ENCODE measurements around the gene SLC13A2.

The SLC13A2 gene

GRCh38 chr17:28540231-28540630 is 66.8 kb downstream of the SLC13A2 start:
- no peak for TF ChIP-seq CTCF (conservative IDR thresholded peaks at IDR 0.05; ENCODE audit: low read depth, low read length)
- no peak overlapping the region for H3K9ac ChIP-seq
- no peak overlapping the region for H3K4me3 ChIP-seq (IDR thresholded peaks at IDR 0.05; ENCODE audit: insufficient read depth, low read depth, low read length)
- H3K36me3 ChIP-seq (ENCODE audit: insufficient read depth) = no peaks in the 10 kb centered on the region
- no peaks in the 10 kb centered on the region for H3K79me2 ChIP-seq (ENCODE audit: insufficient read depth, low read depth)
- peaks cover 43% of the 10 kb centered on the region for H3K27me3 ChIP-seq (ENCODE audit: insufficient read depth, low read depth)
- no peak overlapping the region for H3K27ac ChIP-seq
- H3K4me2 ChIP-seq = no peak overlapping the region
- peaks cover 33% of the 10 kb centered on the region for H3K4me1 ChIP-seq (ENCODE audit: low read depth, poor library complexity, severe bottlenecking)
- no peak overlapping the region for H2AFZ ChIP-seq (ENCODE audit: low read depth)
- H4K20me1 ChIP-seq (ENCODE audit: insufficient read depth) = no peaks in the 10 kb centered on the region

GRCh38 chr17:28541439-28541838 is 68.0 kb downstream of the SLC13A2 start:
- Histone ChIP-seq H2AFZ (ENCODE audit: low read depth) (no peak overlapping the region), H3K27me3 (ENCODE audit: insufficient read depth, low read depth) (peaks cover 31% of the 10 kb centered on the region), H3K4me1 (ENCODE audit: low read depth, poor library complexity, severe bottlenecking) (peaks cover 33% of the 10 kb centered on the region), H3K9ac (no peak overlapping the region), H3K4me2 (no peak overlapping the region), H3K36me3 (ENCODE audit: insufficient read depth) (no peaks in the 10 kb centered on the region), H3K27ac (no peak overlapping the region), H4K20me1 (ENCODE audit: insufficient read depth) (no peaks in the 10 kb centered on the region), H3K4me3 (IDR thresholded peaks at IDR 0.05; ENCODE audit: insufficient read depth, low read depth, low read length) (no peak overlapping the region), H3K79me2 (ENCODE audit: insufficient read depth, low read depth) (no peaks in the 10 kb centered on the region)
- TF ChIP-seq CTCF (conservative IDR thresholded peaks at IDR 0.05; ENCODE audit: low read depth, low read length) = no peak

- Histone ChIP-seq H3K27ac (no peak overlapping the region), H3K4me2 (no peak overlapping the region), H3K4me1 (ENCODE audit: low read depth, poor library complexity, severe bottlenecking) (peaks cover 18% of the 10 kb centered on the region), H3K36me3 (ENCODE audit: insufficient read depth) (no peaks in the 10 kb centered on the region), H3K27me3 (ENCODE audit: insufficient read depth, low read depth) (peaks cover 2% of the 10 kb centered on the region), H3K79me2 (ENCODE audit: insufficient read depth, low read depth) (no peaks in the 10 kb centered on the region), H2AFZ (ENCODE audit: low read depth) (no peak overlapping the region), H3K9ac (no peak overlapping the region), H3K4me3 (IDR thresholded peaks at IDR 0.05; ENCODE audit: insufficient read depth, low read depth, low read length) (no peak overlapping the region), H4K20me1 (ENCODE audit: insufficient read depth) (no peaks in the 10 kb centered on the region)
- no peak for TF ChIP-seq CTCF (conservative IDR thresholded peaks at IDR 0.05; ENCODE audit: low read depth, low read length)
These were observed 71.1 kb downstream of the SLC13A2 start for GRCh38 chr17:28544402-28545140.

GRCh38 chr17:28545141-28545503 is 71.7 kb downstream of the SLC13A2 start:
- H3K4me2 ChIP-seq = no peak overlapping the region
- no peak overlapping the region for H2AFZ ChIP-seq (ENCODE audit: low read depth)
- H3K9ac ChIP-seq = no peak overlapping the region
- no peak overlapping the region for H3K27ac ChIP-seq
- H3K27me3 ChIP-seq (ENCODE audit: insufficient read depth, low read depth) = no peaks in the 10 kb centered on the region; the same call in 1 of the 2 replicates
- peaks cover 21% of the 10 kb centered on the region for H3K4me1 ChIP-seq (ENCODE audit: low read depth, poor library complexity, severe bottlenecking)
- no peaks in the 10 kb centered on the region for H4K20me1 ChIP-seq (ENCODE audit: insufficient read depth)
- no peaks in the 10 kb centered on the region for H3K79me2 ChIP-seq (ENCODE audit: insufficient read depth, low read depth)
- no peak overlapping the region for H3K4me3 ChIP-seq (IDR thresholded peaks at IDR 0.05; ENCODE audit: insufficient read depth, low read depth, low read length)
- H3K36me3 ChIP-seq (ENCODE audit: insufficient read depth) = no peaks in the 10 kb centered on the region
- TF ChIP-seq CTCF (conservative IDR thresholded peaks at IDR 0.05; ENCODE audit: low read depth, low read length) = no peak
